ENCODE measurements around the gene HSPB3. TPM values are rescaled to one million over a fixed set of nuclear protein-coding genes. Genes with fewer than 3 reads are reported as not detected.
"Not testable (repeated sequence)": the region's sequence is repeated elsewhere in the genome, so short reads cannot be mapped to it uniquely, and the experiment has no call there.

HSPB3 gene
- total RNA-seq, result not detected in 2 replicates

GRCh38 chr5:54455413-54456157, at the start of gene HSPB3:
TSS of gene HSPB3 (plus strand) at chr5:54455699. CDS start at chr5:54455790, 91 bp downstream.
- H3K27ac Mint-ChIP-seq, result no peak within 1 kb of the TSS
- no peaks in the 10 kb centered on the region for H3K4me1 Mint-ChIP-seq
- no peak for DNase-seq
- H3K27me3 Mint-ChIP-seq, result peaks cover 17% of the 10 kb centered on the region
- H3K4me3 Mint-ChIP-seq, result no peak within 1 kb of the TSS
- no peaks in the 10 kb centered on the region for H3K36me3 Mint-ChIP-seq (ENCODE audit: low read depth)
- peaks cover 4% of the 10 kb centered on the region for H3K9me3 Mint-ChIP-seq
- intact Hi-C loops (cut with micrococcal nuclease), result no loop called here

- no peak overlapping the region for H3K27ac Mint-ChIP-seq
- H3K4me3 Mint-ChIP-seq, result no peak overlapping the region
- no peaks in the 10 kb centered on the region for H3K4me1 Mint-ChIP-seq
- no peaks in the 10 kb centered on the region for H3K9me3 Mint-ChIP-seq
- intact Hi-C loops (cut with micrococcal nuclease), result no loop called here
- no peaks in the 10 kb centered on the region for H3K36me3 Mint-ChIP-seq (ENCODE audit: low read depth)
- DNase-seq, result no peak
- H3K27me3 Mint-ChIP-seq, result peaks cover 21% of the 10 kb centered on the region
These were observed 44.3 kb upstream of the HSPB3 start for GRCh38 chr5:54411176-54411575.

GRCh38 chr5:54412913-54413312, 42.6 kb upstream of the HSPB3 start:
- Mint-ChIP-seq H3K27ac (no peak overlapping the region), H3K9me3 (no peaks in the 10 kb centered on the region), H3K4me3 (no peak overlapping the region), H3K27me3 (peaks cover 26% of the 10 kb centered on the region), H3K36me3 (ENCODE audit: low read depth) (no peaks in the 10 kb centered on the region), H3K4me1 (no peaks in the 10 kb centered on the region)
- intact Hi-C loops (cut with micrococcal nuclease), result no loop called here
- DNase-seq, result no peak

GRCh38 chr5:54415147-54415546, 40.4 kb upstream of the HSPB3 start:
- H3K27me3 Mint-ChIP-seq, result peaks cover 31% of the 10 kb centered on the region
- no peaks in the 10 kb centered on the region for H3K9me3 Mint-ChIP-seq
- no peaks in the 10 kb centered on the region for H3K36me3 Mint-ChIP-seq (ENCODE audit: low read depth)
- H3K27ac Mint-ChIP-seq, result no peak overlapping the region
- no peaks in the 10 kb centered on the region for H3K4me1 Mint-ChIP-seq
- H3K4me3 Mint-ChIP-seq, result no peak overlapping the region
- DNase-seq, result no peak
- intact Hi-C loops (cut with micrococcal nuclease), result no loop called here

DNA sequence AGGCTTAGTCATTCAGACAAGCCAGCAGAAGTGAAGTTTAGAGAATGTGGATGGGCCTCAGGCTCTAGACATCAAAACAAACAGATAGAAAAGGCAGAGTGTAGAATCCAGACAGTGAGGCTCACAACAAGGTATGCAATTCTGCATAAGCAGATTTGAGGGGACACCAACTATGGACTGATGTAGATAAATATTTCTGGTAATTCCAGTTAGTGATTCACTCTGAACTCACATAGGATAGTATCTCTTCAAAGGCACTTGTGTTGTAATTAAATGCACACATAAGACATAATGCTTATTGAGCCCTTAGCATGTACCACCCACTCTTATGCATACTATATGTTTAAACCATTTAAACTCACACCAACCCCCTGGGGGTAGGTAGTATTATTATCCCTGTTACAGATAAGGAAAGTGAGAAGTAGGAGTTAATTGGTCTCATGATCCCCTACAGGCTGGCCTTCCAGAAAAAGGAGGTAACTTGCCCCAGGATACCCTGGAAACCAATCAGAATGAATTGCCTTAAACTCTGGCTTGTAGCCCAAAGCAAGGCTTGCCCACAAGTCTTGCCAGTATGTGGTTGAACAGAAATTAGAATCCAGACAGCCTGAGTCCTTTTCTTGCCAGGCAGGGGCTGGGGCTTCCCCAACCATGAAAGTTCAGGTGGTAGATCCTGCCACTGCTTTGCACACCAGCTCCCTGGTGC, 39.5 kb upstream of the HSPB3 start:
- intact Hi-C loops (cut with micrococcal nuclease), result no loop called here
- peaks cover 29% of the 10 kb centered on the region for H3K27me3 Mint-ChIP-seq
- H3K9me3 Mint-ChIP-seq, result no peaks in the 10 kb centered on the region
- H3K4me3 Mint-ChIP-seq, result no peak overlapping the region
- no peaks in the 10 kb centered on the region for H3K4me1 Mint-ChIP-seq
- no peak overlapping the region for H3K27ac Mint-ChIP-seq
- no peaks in the 10 kb centered on the region for H3K36me3 Mint-ChIP-seq (ENCODE audit: low read depth)
- DNase-seq, result no peak

- not testable (repeated sequence) for H3K4me3 Mint-ChIP-seq; H3K27ac Mint-ChIP-seq; H3K9me3 Mint-ChIP-seq; H3K36me3 Mint-ChIP-seq (ENCODE audit: low read depth); H3K4me1 Mint-ChIP-seq
- DNase-seq, result peak; percentile 73
- peaks cover 19% of the 10 kb centered on the region for H3K27me3 Mint-ChIP-seq
- intact Hi-C loops (cut with micrococcal nuclease), result loop anchor here (2.0 kb wide), 1 partner anchor 109 kb away; the partner anchor contains the start of gene ARL15
These were observed 35.7 kb upstream of the HSPB3 start for GRCh38 chr5:54419573-54420423.

DNA sequence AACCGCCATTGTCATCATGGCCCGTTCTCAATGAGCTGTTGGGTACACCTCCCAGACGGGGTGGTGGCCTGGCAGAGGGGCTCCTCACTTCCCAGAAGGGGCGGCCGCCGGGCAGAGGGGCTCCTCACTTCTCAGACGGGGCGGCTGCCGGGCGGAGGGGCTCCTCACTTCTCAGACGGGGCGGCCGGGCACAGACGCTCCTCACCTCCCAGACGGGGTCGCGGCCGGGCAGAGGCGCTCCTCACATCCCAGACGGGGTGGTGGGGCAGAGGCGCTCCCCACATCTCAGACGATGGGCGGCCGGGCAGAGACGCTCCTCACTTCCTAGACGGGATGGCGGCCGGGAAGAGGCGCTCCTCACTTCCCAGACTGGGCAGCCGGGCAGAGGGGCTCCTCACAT, 35.0 kb upstream of the HSPB3 start:
- intact Hi-C loops (cut with micrococcal nuclease); H3K9me3 Mint-ChIP-seq; H3K27ac Mint-ChIP-seq; H3K4me3 Mint-ChIP-seq; H3K4me1 Mint-ChIP-seq; DNase-seq; H3K36me3 Mint-ChIP-seq (ENCODE audit: low read depth): not testable (repeated sequence)
- peaks cover 22% of the 10 kb centered on the region for H3K27me3 Mint-ChIP-seq

GRCh38 chr5:54421976-54422375, 33.5 kb upstream of the HSPB3 start:
- H3K27me3 Mint-ChIP-seq, result peaks cover 25% of the 10 kb centered on the region
- H3K4me1 Mint-ChIP-seq, result no peaks in the 10 kb centered on the region
- no peaks in the 10 kb centered on the region for H3K36me3 Mint-ChIP-seq (ENCODE audit: low read depth)
- no peaks in the 10 kb centered on the region for H3K9me3 Mint-ChIP-seq
- H3K27ac Mint-ChIP-seq, result no peak overlapping the region
- H3K4me3 Mint-ChIP-seq, result no peak overlapping the region
- DNase-seq, result no peak
- intact Hi-C loops (cut with micrococcal nuclease), result no loop called here

- no peaks in the 10 kb centered on the region for H3K9me3 Mint-ChIP-seq
- H3K27me3 Mint-ChIP-seq, result peaks cover 23% of the 10 kb centered on the region
- no peaks in the 10 kb centered on the region for H3K36me3 Mint-ChIP-seq (ENCODE audit: low read depth)
- no peak overlapping the region for H3K4me3 Mint-ChIP-seq
- H3K27ac Mint-ChIP-seq, result no peak overlapping the region
- intact Hi-C loops (cut with micrococcal nuclease), result no loop called here
- no peak for DNase-seq
- no peaks in the 10 kb centered on the region for H3K4me1 Mint-ChIP-seq
These were observed 30.2 kb upstream of the HSPB3 start for GRCh38 chr5:54425258-54425657.

- no peak overlapping the region for H3K27ac Mint-ChIP-seq
- intact Hi-C loops (cut with micrococcal nuclease), result no loop called here
- H3K36me3 Mint-ChIP-seq (ENCODE audit: low read depth), result no peaks in the 10 kb centered on the region
- no peaks in the 10 kb centered on the region for H3K4me1 Mint-ChIP-seq
- no peaks in the 10 kb centered on the region for H3K9me3 Mint-ChIP-seq
- H3K27me3 Mint-ChIP-seq, result peaks cover 27% of the 10 kb centered on the region
- no peak overlapping the region for H3K4me3 Mint-ChIP-seq
- no peak for DNase-seq
These were observed 29.3 kb upstream of the HSPB3 start for GRCh38 chr5:54426209-54426608.

- H3K36me3 Mint-ChIP-seq (ENCODE audit: low read depth); intact Hi-C loops (cut with micrococcal nuclease); H3K4me3 Mint-ChIP-seq; H3K4me1 Mint-ChIP-seq; H3K9me3 Mint-ChIP-seq; H3K27ac Mint-ChIP-seq; DNase-seq: not testable (repeated sequence)
- peaks cover 11% of the 10 kb centered on the region for H3K27me3 Mint-ChIP-seq
These were observed 20.8 kb upstream of the HSPB3 start for GRCh38 chr5:54434650-54435049.

DNA sequence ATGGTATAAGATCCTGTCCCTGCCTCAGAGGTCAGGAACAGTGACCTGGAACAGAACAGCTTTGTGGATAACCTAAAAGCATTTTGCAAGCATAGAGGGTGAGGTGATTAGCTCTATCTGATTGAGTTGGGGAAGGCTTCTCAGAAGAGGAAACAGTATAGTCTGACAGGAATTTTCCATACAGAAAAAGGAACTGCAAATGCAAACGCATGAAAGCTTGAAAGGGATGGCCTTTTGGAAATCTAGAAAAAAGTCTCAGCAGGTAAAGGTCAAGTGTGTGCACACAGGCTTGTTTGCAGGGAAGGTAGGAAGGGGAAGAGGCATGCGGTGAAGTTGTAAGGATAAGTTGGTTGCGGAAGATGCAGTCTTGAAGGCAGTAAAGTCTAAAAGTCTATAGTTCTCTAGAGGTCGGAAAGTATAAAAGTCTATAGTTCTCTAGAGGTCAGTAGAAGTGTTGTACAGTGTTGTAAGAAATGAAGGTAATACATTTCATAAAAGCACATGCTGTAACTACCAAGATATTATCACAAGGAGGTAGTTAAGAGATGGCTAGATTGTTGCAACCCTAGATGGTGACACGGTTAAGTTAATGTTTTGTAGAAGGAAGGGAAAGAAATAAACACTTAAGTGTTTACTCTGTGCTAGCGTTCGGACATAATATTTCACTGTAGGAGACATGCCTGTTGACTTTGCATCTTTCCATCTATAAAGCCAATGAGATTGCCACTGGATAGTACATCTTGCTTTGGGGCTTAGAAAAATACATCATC, 16.7 kb upstream of the HSPB3 start:
- DNase-seq, result no peak
- Mint-ChIP-seq H3K4me1 (peaks cover 20% of the 10 kb centered on the region), H3K27me3 (peaks cover 2% of the 10 kb centered on the region), H3K4me3 (no peak overlapping the region), H3K27ac (no peak overlapping the region), H3K36me3 (ENCODE audit: low read depth) (no peaks in the 10 kb centered on the region), H3K9me3 (no peaks in the 10 kb centered on the region)
- intact Hi-C loops (cut with micrococcal nuclease), result no loop called here

DNA sequence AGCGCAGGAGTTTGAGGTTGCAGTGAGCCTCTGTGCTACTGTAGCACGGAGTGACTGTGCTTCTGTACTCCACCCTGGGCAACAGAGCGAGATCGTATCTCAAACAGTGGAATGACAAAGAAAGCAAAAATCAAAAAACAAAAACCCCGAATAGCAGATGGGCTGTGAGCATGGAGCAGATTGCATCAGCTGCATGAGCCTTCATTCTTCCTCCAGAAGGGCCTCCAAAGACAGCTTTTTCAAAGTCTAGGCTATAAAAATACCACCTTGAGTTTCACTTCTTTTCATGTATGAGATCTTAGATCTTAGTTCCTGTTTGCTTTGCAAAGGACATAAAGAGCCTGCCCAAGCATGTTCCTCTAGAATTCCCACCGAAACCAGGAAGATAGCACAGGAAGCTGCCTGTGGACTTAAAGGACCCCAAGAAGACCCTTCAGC, 15.0 kb upstream of the HSPB3 start:
- DNase-seq, result peak; percentile 77
- Mint-ChIP-seq H3K36me3 (ENCODE audit: low read depth) (no peaks in the 10 kb centered on the region), H3K4me3 (peak overlapping the region; percentile 49), H3K27me3 (peaks cover 4% of the 10 kb centered on the region), H3K9me3 (no peaks in the 10 kb centered on the region), H3K4me1 (peaks cover 20% of the 10 kb centered on the region), H3K27ac (peak overlapping the region; percentile 72)
- intact Hi-C loops (cut with micrococcal nuclease), result no loop called here

All from activated CD4-positive, alpha-beta T cell treated with anti-CD3 and anti-CD28 coated beads, Interleukin-2, amount 10 ng/mL, durations not matched to agents 24 days and 14 days (primary cell).